Measurements from ENCODE around the gene ZNF615. TPM values are rescaled to one million over a fixed set of nuclear protein-coding genes. Genes with fewer than 3 reads are reported as not detected.

ZNF615 gene
- total RNA-seq, 1 experiment from 2014 or later, result 10.2 TPM

GRCh38 chr19:52007451-52007805 is 583 bp downstream of the ZNF615 start:
- peak overlapping the region; percentile 69 for H3K4me3 ChIP-seq (ENCODE audit: low read depth, low read length, poor library complexity, severe bottlenecking)
- ChIA-PET CTCF (no interaction called here), POLR2A (ENCODE audit: low non-redundant PET) (no interaction called here)
- TSS peak; percentile 71 for BruUV-seq (replicated peaks)
- peaks cover 12% of the 10 kb centered on the region for H3K36me3 ChIP-seq (ENCODE audit: insufficient read depth, low read length, poor library complexity, severe bottlenecking)
- no peaks in the 10 kb centered on the region for H3K27me3 ChIP-seq (replicated peaks; ENCODE audit: insufficient read depth, low read depth, low read length, poor library complexity)
- no peaks in the 10 kb centered on the region for H3K4me1 ChIP-seq (ENCODE audit: insufficient read depth, low read length, poor library complexity, severe bottlenecking)
- peak; percentile 10 for DNase-seq (ENCODE audit: low spot score)
- peak overlapping the region; percentile 72 for H3K27ac ChIP-seq (ENCODE audit: low read depth, low read length, poor library complexity, severe bottlenecking)
- intact Hi-C loops (cut with micrococcal nuclease; ENCODE audit: unreplicated experiment), result no loop called here
- TF ChIP-seq CTCF (conservative IDR thresholded peaks at IDR 0.05; ENCODE audit: low read depth, low read length) (no peak), EZH2 (IDR thresholded peaks at IDR 0.05; ENCODE audit: borderline replicate concordance, low read depth, low read length, poor library complexity, severe bottlenecking) (no peak)
- H3K9me3 ChIP-seq (ENCODE audit: low read depth, low read length, poor library complexity, severe bottlenecking), result peaks cover 29% of the 10 kb centered on the region

- peaks cover 45% of the 10 kb centered on the region for H3K36me3 ChIP-seq (ENCODE audit: insufficient read depth, low read length, poor library complexity, severe bottlenecking)
- no TSS peak for BruUV-seq (replicated peaks)
- H3K4me3 ChIP-seq (ENCODE audit: low read depth, low read length, poor library complexity, severe bottlenecking), result no peak overlapping the region
- H3K27ac ChIP-seq (ENCODE audit: low read depth, low read length, poor library complexity, severe bottlenecking), result no peak overlapping the region
- POLR2A ChIA-PET (ENCODE audit: low non-redundant PET), result no interaction called here
- no peak for TF ChIP-seq CTCF (conservative IDR thresholded peaks at IDR 0.05; ENCODE audit: low read depth, low read length)
- no peak for TF ChIP-seq EZH2 (IDR thresholded peaks at IDR 0.05; ENCODE audit: borderline replicate concordance, low read depth, low read length, poor library complexity, severe bottlenecking)
- intact Hi-C loops (cut with micrococcal nuclease; ENCODE audit: unreplicated experiment), result no loop called here
- H3K4me1 ChIP-seq (ENCODE audit: insufficient read depth, low read length, poor library complexity, severe bottlenecking), result no peaks in the 10 kb centered on the region
- H3K9me3 ChIP-seq (ENCODE audit: low read depth, low read length, poor library complexity, severe bottlenecking), result peaks cover 86% of the 10 kb centered on the region
- CTCF ChIA-PET, result no interaction called here
- H3K27me3 ChIP-seq (replicated peaks; ENCODE audit: insufficient read depth, low read depth, low read length, poor library complexity), result no peaks in the 10 kb centered on the region
- DNase-seq (ENCODE audit: low spot score), result no peak
Measured at GRCh38 chr19:51994048-51994644, 13.9 kb downstream of the ZNF615 start.

- H3K36me3 ChIP-seq (ENCODE audit: insufficient read depth, low read length, poor library complexity, severe bottlenecking), result peaks cover 37% of the 10 kb centered on the region
- TF ChIP-seq EZH2 (IDR thresholded peaks at IDR 0.05; ENCODE audit: borderline replicate concordance, low read depth, low read length, poor library complexity, severe bottlenecking) (no peak), CTCF (conservative IDR thresholded peaks at IDR 0.05; ENCODE audit: low read depth, low read length) (no peak)
- no peak overlapping the region for H3K27ac ChIP-seq (ENCODE audit: low read depth, low read length, poor library complexity, severe bottlenecking)
- no peak overlapping the region for H3K4me3 ChIP-seq (ENCODE audit: low read depth, low read length, poor library complexity, severe bottlenecking)
- H3K9me3 ChIP-seq (ENCODE audit: low read depth, low read length, poor library complexity, severe bottlenecking), result peaks cover 89% of the 10 kb centered on the region
- intact Hi-C loops (cut with micrococcal nuclease; ENCODE audit: unreplicated experiment), result no loop called here
- CTCF ChIA-PET, result no interaction called here
- DNase-seq (ENCODE audit: low spot score), result no peak
- BruUV-seq (replicated peaks), result no TSS peak
- POLR2A ChIA-PET (ENCODE audit: low non-redundant PET), result no interaction called here
- no peaks in the 10 kb centered on the region for H3K27me3 ChIP-seq (replicated peaks; ENCODE audit: insufficient read depth, low read depth, low read length, poor library complexity)
- H3K4me1 ChIP-seq (ENCODE audit: insufficient read depth, low read length, poor library complexity, severe bottlenecking), result no peaks in the 10 kb centered on the region
Measured at GRCh38 chr19:51993422-51993821, 14.6 kb downstream of the ZNF615 start.
